HG03045 (cell line): Measurements from ENCODE around the gene CRADD.
"Not testable (repeated sequence)": the region's sequence is repeated elsewhere in the genome, so short reads cannot be mapped to it uniquely, and the experiment has no call there.

ENCODE experiments used
- ATAC-seq: cut with Tn5 transposase; IDR thresholded peaks from one replicate; pipeline ENCODE4 v1.9.1; 2021; ENCODE audit warnings: mild to moderate bottlenecking, moderate library complexity; ENCODE audit not compliant: unreplicated experiment

CRADD gene

DNA sequence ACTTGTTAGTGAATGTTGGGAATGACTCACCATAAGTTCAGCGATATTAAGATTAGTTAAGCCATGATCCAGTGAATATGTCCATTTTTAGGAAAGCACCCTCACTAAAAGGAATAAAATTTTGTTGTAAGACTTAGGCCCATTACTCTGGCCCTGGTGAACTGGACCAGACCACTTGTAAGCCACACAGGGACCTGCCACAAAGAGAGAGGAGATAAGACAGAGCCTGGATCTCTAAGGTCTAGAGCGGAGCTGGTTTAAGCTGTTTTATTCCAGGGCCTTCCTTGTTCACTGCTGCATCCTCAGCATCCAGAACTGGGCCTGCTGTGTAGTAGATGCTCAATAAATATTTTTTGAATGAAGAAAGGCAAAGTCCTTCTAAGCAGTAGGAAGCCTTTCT lies 79.1 kb downstream of the CRADD start:
- no peak for ATAC-seq

DNA sequence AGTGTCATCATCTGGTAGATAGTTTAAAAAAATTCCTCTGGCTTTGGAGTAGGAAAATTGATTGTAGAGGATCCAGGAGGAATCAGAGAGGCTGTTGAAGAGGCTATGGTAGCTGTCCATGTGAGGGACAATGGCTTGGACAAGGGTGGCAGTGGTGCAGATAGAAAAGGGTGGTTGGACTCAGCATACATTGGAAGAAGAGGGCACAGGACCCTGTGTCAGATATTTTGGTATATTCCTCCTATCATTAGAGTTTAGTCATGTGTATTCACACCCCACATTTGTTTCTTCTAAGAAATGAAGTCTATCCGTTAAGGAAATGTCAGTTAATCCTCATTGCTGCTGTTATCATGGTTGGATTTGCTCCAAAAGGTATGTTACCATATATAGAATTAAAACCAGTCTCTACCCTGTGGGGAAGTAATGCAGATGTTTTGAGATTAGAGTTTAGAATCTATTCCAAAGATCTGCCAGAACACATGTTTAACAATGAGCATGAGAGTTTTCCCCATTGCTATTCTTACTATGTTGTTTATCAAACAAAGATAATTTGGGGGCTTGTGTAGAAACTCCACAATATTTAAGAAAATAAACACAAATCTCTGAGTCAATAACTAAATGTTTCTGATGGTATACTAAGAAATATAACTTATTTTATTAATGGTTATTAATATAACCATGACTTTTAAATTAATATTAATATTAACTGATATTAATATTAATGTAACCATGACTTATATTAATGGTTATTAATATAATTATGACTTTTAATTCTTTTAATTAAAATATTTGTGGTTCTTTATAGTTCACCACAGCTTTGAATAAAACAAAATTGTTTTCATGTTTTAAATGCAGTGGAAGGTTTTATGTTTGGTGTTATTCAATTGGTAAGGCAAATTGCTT lies 80.9 kb downstream of the CRADD start:
- no peak for ATAC-seq

DNA sequence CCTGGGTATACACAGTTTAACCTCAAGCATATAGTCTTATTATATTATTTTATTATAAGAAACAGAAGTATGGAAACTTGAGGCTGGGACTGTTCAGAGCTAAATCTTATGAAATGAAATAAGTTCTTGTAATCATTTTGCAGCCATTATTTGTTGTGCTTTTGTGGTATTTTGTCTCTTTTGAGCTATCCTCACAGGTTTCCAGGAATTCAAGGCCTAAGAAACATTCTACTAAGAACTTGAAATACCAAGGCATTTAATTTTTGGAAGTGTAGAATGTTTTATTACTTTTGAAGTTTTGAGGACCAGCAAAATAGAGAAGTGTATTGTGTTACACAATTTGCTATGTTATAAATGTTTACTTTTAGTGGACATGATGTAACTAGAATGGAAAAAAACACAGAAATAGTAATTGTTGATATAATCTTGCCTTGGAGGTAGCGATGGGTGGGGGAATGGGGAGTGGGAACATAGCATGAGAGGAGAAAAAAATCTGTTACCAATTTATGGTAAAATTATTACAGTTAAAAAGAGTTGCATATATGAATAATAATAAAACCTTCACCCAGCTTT lies 81.7 kb downstream of the CRADD start:
- ATAC-seq = no peak

DNA sequence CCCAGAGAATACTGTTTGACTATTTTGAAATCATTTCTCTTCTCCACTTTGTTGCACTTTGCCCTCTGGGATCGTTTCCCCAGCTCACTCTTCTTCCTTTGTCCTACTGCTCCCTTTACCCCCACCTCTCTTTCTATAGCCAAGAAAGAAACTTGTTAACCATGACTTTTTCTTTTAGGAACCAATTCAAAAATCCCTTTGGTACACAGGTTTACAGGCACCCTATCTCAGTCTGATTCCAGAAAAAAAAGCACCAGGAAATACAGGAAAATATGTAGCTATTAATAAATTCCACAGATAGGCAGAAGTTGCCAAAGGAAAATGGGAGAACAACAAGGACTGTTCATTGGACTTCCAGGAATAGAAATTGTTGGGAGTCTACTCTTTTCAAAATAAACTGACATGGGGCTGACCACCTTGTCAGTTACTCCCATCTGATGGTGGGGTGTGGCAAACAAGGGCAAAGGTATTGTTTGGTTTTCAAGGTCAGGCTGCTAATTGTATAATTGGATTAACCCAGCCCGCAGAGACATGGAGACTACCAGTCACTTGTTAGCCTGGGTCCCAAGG lies 82.4 kb downstream of the CRADD start:
- no peak for ATAC-seq

DNA sequence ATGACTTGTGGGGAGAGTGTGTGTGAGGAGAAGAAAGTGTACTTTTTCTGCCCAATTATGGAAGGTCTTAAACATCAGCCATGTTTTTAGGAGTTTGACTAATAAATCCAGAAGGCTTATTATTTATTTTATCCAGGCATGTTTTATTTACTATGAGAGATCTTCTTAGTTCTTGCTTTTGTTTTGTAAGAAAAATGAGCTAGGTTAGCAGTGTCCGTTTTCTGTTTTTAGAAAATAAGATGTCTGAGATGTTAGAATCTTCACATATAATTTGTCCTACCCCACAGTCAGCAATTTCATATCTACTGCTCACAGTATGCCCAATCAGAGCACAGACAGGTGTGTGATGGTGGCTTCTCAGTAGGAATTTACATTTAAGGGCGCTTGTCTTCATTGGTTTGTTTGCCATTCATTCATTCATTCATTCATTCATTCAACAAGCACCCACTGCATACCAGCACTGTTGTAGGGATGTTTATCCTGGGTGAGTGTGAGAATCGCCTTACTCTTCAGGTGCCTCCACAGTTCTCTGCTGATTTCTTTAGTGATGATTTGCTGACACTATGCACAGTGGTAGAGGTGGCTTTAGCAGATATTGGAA lies 83.2 kb downstream of the CRADD start:
- no peak for ATAC-seq

DNA sequence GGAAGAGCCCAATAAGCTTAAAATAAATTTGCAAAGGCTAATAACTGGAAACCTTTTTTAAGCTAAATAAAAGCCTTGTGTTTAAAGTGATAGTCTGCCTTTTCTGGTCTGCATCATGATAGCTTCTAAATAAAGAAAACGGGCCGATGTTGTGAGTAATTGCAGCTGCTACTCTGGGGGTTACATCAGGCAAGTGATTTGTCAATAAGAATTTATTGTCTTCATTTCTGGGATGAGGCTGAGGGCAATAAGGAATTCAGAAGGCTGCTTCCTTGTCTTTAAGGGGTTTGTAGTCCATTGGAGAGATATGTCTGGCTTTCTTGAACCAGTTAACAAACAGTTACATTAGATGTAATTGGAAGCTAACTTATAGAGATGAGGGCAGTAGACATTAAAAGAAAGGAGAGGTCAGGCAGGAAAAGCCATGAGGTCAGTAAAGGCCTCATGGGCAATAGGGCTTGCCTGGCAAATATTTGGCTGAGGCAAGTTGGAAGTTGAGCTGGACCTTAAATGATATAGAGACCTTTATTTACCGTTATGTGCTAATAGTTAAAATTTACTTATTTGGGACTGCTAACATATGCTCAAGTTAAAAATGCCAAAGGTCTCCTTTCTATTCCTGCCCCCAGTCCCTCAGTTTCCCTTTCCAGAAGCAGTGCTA lies 85.0 kb downstream of the CRADD start:
- no peak for ATAC-seq

DNA sequence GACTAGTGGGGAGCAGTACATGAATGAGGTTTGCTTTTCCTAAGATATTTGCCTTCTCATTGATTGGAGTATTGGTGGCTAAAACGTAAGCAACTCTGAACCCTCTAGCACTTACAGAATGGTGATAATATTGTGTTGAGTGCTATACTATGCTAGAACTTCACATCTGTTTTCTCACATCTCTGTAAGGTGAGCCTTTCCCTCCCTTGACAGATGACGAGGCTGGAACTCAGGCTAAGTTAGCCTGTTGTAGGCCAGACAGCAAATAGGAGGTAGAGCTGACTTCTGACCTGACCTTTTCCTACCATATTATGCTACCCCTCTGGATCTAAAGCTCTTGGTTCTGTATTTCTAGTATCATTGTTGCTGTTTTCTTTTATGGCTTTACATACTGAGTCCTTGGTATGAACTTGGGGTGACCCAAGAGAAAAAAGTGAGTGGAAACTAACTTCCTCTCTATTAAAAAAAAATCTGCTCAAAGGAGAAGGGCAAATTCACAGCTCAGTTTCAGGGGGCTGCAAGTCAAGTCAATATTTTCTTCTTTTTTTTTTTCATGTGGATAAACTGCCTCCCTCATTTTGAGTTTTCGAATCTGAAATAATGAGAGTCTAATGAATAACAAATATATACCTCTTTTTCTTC lies 85.9 kb downstream of the CRADD start:
- no peak for ATAC-seq

DNA sequence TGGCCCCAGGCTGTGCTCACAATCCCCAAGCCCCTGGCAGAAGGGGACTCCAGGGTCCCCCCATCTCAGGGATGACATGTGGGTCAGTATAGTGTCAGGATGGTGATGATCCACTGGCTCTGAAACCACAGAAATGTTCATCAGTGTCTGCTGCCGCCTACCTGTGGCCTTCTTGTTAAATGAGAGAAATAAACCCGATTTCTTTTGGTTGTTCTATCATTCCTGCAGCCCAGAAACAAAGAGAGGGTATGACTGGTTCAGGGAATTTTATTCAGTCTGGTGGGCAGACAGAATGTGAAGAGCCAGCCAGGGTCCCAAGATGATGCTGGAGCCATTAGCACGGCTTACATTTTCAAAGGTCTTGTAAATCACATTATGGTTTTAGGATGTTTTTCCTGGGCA lies 86.6 kb downstream of the CRADD start:
- ATAC-seq = no peak

DNA sequence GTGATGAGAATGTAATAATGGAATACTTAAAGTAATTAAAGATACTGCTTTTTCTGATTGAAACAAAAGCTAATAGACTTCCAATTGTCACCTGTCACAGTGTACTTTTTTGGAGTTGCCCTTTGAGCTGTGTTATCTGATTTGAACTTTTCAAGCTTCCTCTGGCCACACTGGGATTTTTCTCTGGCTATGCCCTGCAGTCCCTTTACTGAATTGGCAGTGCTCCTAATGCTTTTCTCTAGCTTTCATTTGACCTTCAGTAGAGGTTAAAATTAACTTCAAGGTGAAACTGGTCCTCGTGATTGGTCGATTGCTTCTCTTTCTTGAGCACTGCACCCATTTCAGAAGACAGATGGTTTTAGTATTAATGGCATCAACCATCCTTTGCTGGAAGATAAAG lies 89.2 kb downstream of the CRADD start:
- ATAC-seq = no peak

DNA sequence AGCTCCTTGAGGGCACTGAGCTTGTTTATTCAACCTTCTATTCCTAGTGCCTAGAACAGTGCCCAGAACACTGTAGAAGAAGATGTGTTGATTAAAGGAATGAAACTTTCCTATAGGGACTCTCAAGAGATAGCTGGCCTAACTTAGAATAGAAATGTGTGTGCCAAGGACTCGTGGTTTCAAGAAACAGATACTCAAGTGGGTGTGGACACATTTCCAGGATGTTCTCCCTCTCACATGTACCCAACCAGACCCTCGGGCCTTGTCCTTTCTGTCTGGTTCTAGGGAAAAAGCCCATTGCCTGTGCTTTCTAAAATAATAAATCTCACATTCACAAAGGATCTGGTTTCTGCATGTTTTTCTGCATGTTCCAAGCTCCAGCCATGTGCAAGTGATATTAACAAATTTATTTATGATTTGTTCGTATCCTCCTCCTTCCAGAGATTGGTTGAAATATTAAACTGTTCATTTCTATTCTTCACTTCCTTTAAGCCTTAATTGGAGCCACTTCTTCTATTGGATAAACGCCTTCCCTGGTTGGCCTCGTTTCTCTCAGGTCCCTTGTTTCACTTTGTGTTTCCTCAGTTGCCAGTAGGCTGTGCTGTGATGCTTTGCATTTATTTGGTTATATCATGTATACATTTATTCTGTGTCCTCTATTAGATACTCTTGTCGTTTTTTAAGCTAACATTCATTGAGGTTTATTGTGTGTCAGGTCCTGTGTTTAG lies 89.8 kb downstream of the CRADD start:
- no peak for ATAC-seq

DNA sequence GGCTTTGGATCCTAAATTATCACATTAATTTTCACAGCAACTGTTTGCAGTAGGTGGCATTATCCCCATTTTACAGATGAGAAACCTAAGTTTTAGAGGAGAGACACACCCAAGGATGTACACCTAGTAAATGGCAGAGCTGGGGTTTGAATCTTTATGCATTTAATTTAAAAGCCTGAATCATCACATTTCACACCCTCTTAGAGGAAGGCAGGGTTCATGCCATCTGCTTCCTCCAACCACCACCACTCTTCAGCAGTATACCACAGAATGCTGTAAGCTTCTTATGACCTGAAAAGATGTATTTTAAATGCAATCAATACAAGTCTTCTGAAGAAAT lies 90.3 kb downstream of the CRADD start:
- ATAC-seq = no peak

DNA sequence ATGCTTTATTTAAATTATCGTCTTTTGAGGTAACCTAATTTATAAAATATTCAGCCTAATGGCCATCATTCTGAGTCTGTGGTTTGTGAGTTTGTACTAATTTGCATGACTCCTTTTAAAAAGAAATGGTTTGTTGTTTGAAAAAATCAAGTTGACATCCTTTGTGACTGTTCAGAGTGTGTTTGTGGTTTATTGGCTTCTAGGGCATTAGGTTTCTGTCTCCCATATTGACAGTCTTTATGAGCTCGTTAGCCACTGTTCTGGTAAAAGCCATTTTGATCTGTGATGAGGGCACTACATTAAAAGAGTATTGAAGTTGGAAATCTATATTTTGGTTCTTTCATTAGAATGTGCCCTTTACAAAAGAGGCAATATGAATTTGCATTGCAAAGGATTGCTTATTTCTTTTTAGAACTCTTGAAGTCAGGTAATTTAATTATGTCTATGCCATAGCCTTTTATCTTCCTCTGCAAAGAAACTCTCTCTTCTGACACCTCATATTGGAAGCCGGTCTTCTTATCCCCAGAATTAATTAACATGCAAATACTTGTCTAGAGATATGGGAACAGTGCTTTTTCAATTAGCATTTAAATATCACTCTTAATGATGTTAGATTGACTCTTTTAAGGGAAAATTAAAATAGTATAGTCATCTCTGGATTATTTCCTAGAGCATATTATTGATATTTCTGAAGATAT lies 95.0 kb downstream of the CRADD start:
- ATAC-seq = no peak

DNA sequence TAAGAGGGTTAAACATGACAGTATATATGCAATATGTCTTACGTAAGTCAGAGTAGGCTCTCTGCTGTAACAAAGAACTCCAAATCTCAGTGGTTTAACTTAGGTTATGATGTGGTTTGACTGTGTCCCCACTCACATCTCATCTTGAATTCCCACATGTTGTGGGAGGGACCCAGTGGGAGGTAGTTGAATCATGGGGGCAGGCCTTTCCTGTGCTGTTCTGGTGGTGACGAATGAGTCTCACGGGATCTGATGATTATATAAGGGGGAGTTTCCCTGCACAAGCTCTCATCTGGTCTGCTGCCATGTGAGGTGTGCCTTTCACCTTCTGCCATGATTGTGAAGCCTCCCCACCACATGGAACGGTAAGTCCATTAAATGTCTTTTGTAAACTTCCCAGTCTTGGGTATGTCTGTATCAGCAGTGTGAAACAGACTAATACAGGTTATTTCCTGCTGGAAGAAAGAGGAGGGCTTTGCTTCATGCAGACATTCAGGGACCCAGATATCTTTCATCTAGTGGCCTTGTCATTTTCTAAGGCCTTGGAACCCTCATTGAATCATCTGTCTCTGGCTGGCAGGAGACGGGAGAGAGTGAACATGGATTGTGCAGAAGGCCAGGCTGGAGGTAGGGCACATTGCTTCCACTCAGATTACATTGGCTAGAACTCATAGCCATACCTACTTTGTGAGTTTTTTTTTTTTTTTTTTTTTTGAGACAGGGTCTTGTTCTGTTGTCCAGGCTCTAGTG lies 96.1 kb downstream of the CRADD start:
- ATAC-seq = no peak

DNA sequence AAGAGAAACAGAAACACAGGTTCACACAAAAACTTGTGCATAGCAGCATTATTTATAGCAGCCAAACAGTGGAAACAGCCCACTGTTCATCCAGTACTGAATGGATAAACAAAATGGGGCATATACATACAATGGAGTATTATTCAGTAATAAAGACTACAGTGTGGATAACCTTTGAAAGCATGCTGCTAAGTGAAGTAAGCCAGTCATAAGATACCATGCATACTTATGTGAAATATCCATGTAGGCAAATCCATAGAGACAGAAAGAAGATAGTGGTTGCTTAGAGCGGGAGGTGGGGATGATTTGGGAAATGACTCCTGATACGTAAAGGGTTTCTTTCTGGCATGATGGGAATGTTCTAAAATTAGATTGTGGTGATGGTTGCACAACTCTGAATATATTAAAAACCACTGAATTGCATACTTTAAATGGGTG lies 99.4 kb downstream of the CRADD start:
- ATAC-seq = no peak

DNA sequence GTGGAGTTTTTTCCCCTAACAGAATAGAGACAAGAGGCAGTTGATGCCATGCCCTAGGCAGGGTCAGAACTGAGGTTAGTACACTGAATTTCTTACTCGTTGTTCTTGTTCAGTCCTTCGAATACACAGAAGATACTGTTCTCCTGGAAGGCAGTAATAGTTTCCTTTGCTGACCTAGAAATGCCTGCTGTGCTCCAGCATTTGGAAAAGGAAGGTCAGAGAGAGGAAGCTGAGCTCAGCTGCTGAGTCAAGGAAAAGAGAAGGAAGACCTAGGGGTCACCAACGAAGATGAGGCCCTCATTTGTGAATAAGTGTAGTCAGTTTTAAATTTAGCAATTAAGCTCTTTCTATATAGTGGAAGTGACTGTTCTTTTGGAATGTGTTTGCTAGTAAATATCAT lies 100.1 kb downstream of the CRADD start:
- no peak for ATAC-seq

DNA sequence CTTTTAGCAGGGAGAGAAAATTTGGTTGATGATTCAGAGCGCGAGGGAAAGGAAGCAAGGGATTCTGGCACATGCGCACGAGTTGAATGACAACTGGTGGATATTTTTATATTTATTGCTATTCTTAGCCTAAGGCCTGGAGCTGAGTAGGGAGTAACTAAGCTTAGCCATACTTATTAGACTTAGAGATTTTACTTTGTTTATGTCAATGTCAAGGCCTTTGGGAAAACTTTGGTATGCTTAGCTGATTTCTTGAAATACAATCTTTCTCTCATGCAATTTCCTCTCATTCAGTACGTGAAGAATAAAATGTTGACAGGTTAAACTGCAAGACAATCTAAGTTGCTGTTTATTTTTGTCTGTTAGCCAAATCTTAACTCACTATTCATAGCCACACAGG lies 101.1 kb downstream of the CRADD start:
- ATAC-seq = no peak

DNA sequence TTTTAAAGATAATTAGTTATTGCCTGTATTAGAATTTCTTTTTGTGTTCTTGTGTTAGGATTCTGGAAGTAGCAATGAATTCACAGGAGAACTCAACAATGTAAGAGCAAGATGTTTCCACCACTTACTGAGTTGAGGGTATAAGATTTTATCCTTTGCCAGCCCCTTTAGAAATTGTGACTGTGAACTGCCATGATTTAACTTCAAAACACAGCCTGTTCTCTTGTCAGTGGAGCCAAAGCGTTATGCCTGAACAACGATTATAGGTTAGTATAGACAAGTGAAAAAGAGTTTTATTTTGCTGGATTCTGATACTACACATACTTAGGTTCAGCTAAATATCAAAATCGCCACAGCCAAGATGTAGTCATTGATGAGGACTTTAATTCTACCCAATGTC lies 101.6 kb downstream of the CRADD start:
- ATAC-seq = no peak

DNA sequence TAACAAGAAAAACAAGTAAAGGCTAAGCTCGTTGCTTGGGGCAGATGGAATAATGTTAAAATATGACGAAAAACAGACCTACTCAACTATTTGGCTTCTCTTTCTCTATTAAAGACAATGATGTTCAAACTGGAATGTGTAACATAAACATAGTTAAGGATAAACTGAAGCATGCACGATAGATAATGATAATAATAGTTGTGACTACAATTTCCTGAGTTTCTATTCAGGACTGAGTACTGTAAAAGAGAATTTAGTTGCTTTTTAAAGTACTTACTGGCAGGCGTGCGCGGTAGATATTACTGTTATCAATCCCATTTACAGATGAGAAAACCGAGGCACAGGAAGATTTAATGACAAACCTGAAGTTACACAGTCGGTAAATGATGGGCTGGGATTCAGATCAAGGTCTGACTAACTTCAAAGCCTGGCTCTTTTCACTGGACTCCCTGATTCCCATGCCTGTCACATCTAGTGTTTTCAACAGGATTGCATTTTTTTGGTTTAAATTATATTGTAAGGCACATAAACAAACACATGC lies 103.0 kb downstream of the CRADD start:
- ATAC-seq = no peak

DNA sequence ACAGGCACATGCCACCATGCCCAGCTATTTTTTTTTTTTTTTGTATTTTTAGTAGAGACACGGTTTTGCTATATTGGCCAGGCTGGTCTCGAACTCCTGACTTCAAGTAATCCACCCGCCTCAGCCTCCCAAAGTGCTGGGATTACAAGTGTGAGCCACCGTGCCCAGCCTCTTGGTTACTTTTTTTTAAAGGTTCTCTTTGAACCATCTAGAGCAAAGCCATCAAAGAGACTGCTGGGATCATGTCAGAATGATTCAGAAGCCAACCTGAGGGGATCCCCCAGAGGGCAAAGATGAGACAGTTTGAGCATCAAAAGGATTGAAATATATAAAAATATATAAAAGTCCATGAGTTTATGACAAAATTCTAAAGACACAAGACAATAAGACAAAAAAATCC lies 103.7 kb downstream of the CRADD start:
- ATAC-seq = not testable (repeated sequence)
